SK-N-SH (cell line): ENCODE data around the gene SMURF1. TPM values are rescaled to one million over a fixed set of nuclear protein-coding genes. Genes with fewer than 3 reads are reported as not detected.
A peak's percentile ranks its signal among the peaks of the same experiment; 100 is the strongest.

Experiments
- CTCF ChIA-PET: fragments of 300-600, 350-600 bp; formaldehyde crosslinking; extraction: SDS; loops from one replicate; lab custom pipeline; 2021; lab: Yijun Ruan, JAX
- POLR2A ChIA-PET: fragments of 350-600 bp; sonication (Branson Sonifier 250); formaldehyde crosslinking; extraction: SDS; loops from one replicate; lab custom pipeline; 2020; ENCODE audit warnings: antibody characterized with exemption, inconsistent platforms; lab: Yijun Ruan, JAX
- DNase-seq: peaks from one replicate; pipeline ENCODE4 v3.0.0; 2012
- H2AFZ ChIP-seq: fragments of 200-600 bp; sonication (generic); 2 replicates; pipeline ENCODE4 v1.8.1; 2016; ENCODE audit warnings: antibody characterized with exemption, mild to moderate bottlenecking, low read depth
- H3F3A ChIP-seq: fragments of 200-600 bp; sonication (generic); replicated peaks from 2 replicates; pipeline ENCODE3; 2016; ENCODE audit warnings: antibody characterized with exemption, mild to moderate bottlenecking; ENCODE audit not compliant: insufficient read depth
- H3K27ac ChIP-seq, 2 experiments: fragments of 200-500 bp in 1 of 2; fragments of 200-600 bp in 1 of 2; sonication (Bioruptor generic) in 1 of 2; sonication (generic), shearing (Covaris generic) in 1 of 2; 2 replicates each; pipeline versions ENCODE4 v1.5.1 to v1.6.1; 2014 to 2016; ENCODE audit warnings: low read depth in 2 of 2, inconsistent platforms in 1 of 2, low read length in 1 of 2, mild to moderate bottlenecking in 1 of 2, mixed read lengths in 1 of 2
- H3K27me3 ChIP-seq: fragments of 200-600 bp; sonication (generic), shearing (Covaris generic); 2 replicates; pipeline ENCODE4 v1.6.1; 2016; ENCODE audit warnings: mixed run types; ENCODE audit not compliant: insufficient read depth
- H3K36me3 ChIP-seq, 2 experiments: fragments of 200-500 bp in 1 of 2; fragments of 200-600 bp in 1 of 2; sonication (Bioruptor generic) in 1 of 2; sonication (generic) in 1 of 2; replicated peaks in 1 of 2; 2 replicates each; pipeline versions ENCODE3 to v1.5.1; 2014 to 2016; ENCODE audit warnings: low read length in 1 of 2, mild to moderate bottlenecking in 1 of 2; ENCODE audit not compliant: insufficient read depth in 2 of 2, control insufficient read depth in 1 of 2
- H3K4me1 ChIP-seq, 2 experiments: fragments of 200-500 bp in 1 of 2; fragments of 200-600 bp in 1 of 2; sonication (Bioruptor generic) in 1 of 2; sonication (generic), shearing (Covaris generic) in 1 of 2; 2 replicates each; pipeline versions ENCODE4 v1.5.1 to v1.6.1; 2014 to 2016; ENCODE audit warnings: low read depth in 1 of 2, low read length in 1 of 2, mixed run types in 1 of 2; ENCODE audit not compliant: insufficient read depth in 2 of 2, control insufficient read depth in 1 of 2
- H3K4me2 ChIP-seq: fragments of 200-600 bp; sonication (generic), shearing (Covaris generic); 2 replicates; pipeline ENCODE4 v1.6.1; 2017; ENCODE audit warnings: mixed run types
- H3K4me3 ChIP-seq, 2 experiments: fragments of 200-500 bp in 1 of 2; fragments of 200-600 bp in 1 of 2; sonication (Bioruptor generic) in 1 of 2; sonication (generic), shearing (Covaris generic) in 1 of 2; 2 replicates each; pipeline versions ENCODE4 v1.5.1 to v1.8.1; 2014 to 2016; ENCODE audit warnings: low read depth in 2 of 2, inconsistent platforms in 1 of 2, low read length in 1 of 2, mild to moderate bottlenecking in 1 of 2, mixed read lengths in 1 of 2, moderate library complexity in 1 of 2
- H3K79me2 ChIP-seq: fragments of 200-600 bp; sonication (generic); 2 replicates; pipeline ENCODE4 v1.8.1; 2017; ENCODE audit warnings: mild to moderate bottlenecking; ENCODE audit not compliant: insufficient read depth
- H3K9ac ChIP-seq: fragments of 200-600 bp; sonication (generic); 2 replicates; pipeline ENCODE4 v1.6.1; 2017; ENCODE audit warnings: mixed run types
- H3K9me2 ChIP-seq: fragments of 200-600 bp; sonication (generic); 2 replicates; pipeline ENCODE4 v1.6.1; 2017; ENCODE audit warnings: mixed run types
- H3K9me3 ChIP-seq: fragments of 200-600 bp; sonication (generic); 2 replicates; pipeline ENCODE4 v1.6.1; 2017; ENCODE audit warnings: mixed run types, mild to moderate bottlenecking, moderate library complexity
- H4K20me1 ChIP-seq: fragments of 200-600 bp; sonication (generic); 2 replicates; pipeline ENCODE4 v1.6.1; 2017; ENCODE audit warnings: mild to moderate bottlenecking, mixed run types; ENCODE audit not compliant: insufficient read depth
- CTCF ChIP-seq: fragments of 200-600 bp; sonication (generic); IDR thresholded peaks from 2 replicates; pipeline ENCODE4 v1.6.1; 2017; ENCODE audit warnings: antibody characterized with exemption, mild to moderate bottlenecking, moderate library complexity
- EP300 ChIP-seq, 2 experiments: IDR thresholded peaks; 2 replicates each; pipeline versions ENCODE4 v1.4.0 to v1.6.1; 2012; ENCODE audit warnings: borderline replicate concordance in 1 of 2, low read depth in 1 of 2, low read length in 1 of 2
- FOSL2 ChIP-seq: IDR thresholded peaks from 2 replicates; pipeline ENCODE4 v1.4.0; 2012; ENCODE audit warnings: low read depth, mild to moderate bottlenecking, moderate library complexity, borderline replicate concordance
- MEF2A ChIP-seq: IDR thresholded peaks from 2 replicates; pipeline ENCODE4 v1.4.0; 2012; ENCODE audit warnings: low read depth, borderline replicate concordance
- MXI1 ChIP-seq: IDR thresholded peaks from 2 replicates; pipeline ENCODE4 v1.6.1; 2012; ENCODE audit warnings: mild to moderate bottlenecking, low read depth, low read length, improper control_type of control experiment
- PBX3 ChIP-seq: IDR thresholded peaks from 2 replicates; pipeline ENCODE4; 2012
- POLR2AphosphoS5 ChIP-seq: IDR thresholded peaks from 2 replicates; pipeline ENCODE4 v1.6.1; 2012; ENCODE audit warnings: low read depth, low read length
- RAD21 ChIP-seq: IDR thresholded peaks from 2 replicates; pipeline ENCODE4 v1.6.1; 2012; ENCODE audit warnings: mild to moderate bottlenecking, low read length
- RCOR1 ChIP-seq: fragments of 150-350 bp; IDR thresholded peaks from 2 replicates; pipeline ENCODE4 v1.6.1; 2017; ENCODE audit warnings: antibody characterized with exemption, low read length
- SIN3A ChIP-seq: IDR thresholded peaks from 2 replicates; pipeline ENCODE4 v1.6.1; 2012; ENCODE audit warnings: low read depth, mild to moderate bottlenecking, low read length, moderate library complexity, borderline replicate concordance
- SMC3 ChIP-seq: IDR thresholded peaks from 2 replicates; pipeline ENCODE4 v1.6.1; 2012; ENCODE audit warnings: low read depth, low read length, improper control_type of control experiment
- TEAD4 ChIP-seq: IDR thresholded peaks from 2 replicates; pipeline ENCODE4 v1.4.0; 2012; ENCODE audit warnings: mild to moderate bottlenecking, borderline replicate concordance; ENCODE audit not compliant: insufficient read depth
- USF1 ChIP-seq: IDR thresholded peaks from 2 replicates; pipeline ENCODE4 v1.4.0; 2012; ENCODE audit warnings: low read depth, borderline replicate concordance
- YY1 ChIP-seq: IDR thresholded peaks from 2 replicates; pipeline ENCODE4 v1.4.0; 2012; ENCODE audit warnings: low read depth, mild to moderate bottlenecking
- WGBS: methylation state at CpG from one replicate; pipeline ENCODE4 v1.1.6; 2017; ENCODE audit warnings: low lambda C conversion rate; 5-methylcytosine and 5-hydroxymethylcytosine counted together
- polyA plus RNA-seq, 3 experiments: library from polyadenylated mRNA; depleted of rRNA; stranded (reverse); fragments of >200 nt; gene quantifications; 2 replicates each; pipeline ENCODE4 v1.2.3, GENCODE V29; 2012

SMURF1 gene
- polyA plus RNA-seq, 1 of the 3 experiments (the other 2 are of a cell fraction), result 12.9 TPM

- TF ChIP-seq PBX3, result no peak
- TF ChIP-seq TEAD4, result no peak
- TF ChIP-seq RAD21, result no peak
Measured at GRCh38 chr7:98994046-98994944, 149.6 kb downstream of the SMURF1 start (continued).

GRCh38 chr7:98993024-98993897 lies 150.6 kb downstream of the SMURF1 start:
- TF ChIP-seq SIN3A (no peak), SMC3 (no peak), POLR2AphosphoS5 (no peak), CTCF (peak; percentile 33)
- no peak overlapping the region for H3K27ac ChIP-seq
- POLR2A ChIA-PET, result no interaction called here
- peaks cover 0 to 2% of the 10 kb centered on the region in 2 experiments; a peak in 1 of 4 replicates for H3K4me1 ChIP-seq
- no peaks in the 10 kb centered on the region for H3K79me2 ChIP-seq
- no peaks in the 10 kb centered on the region for H3K9me2 ChIP-seq
- H3K4me2 ChIP-seq, result no peak overlapping the region
- no peak overlapping the region for H3K9ac ChIP-seq
- peaks cover 64 to 91% of the 10 kb centered on the region in 2 experiments for H3K36me3 ChIP-seq
- H3F3A ChIP-seq, result peaks cover 4% of the 10 kb centered on the region
- H3K4me3 ChIP-seq, result no peak overlapping the region
- WGBS, result 95% methylated on average over 29 of the region's 32 CpGs
- H2AFZ ChIP-seq, result no peak overlapping the region
- CTCF ChIA-PET, result interaction anchor here (0.8 to 1.5 kb wide), 4 partner anchors 8 to 115 kb away, joined by 3 to 5 read pairs (median 4); partner anchors contain the start of gene TRRAP
- H4K20me1 ChIP-seq, result no peaks in the 10 kb centered on the region
- no peaks in the 10 kb centered on the region for H3K27me3 ChIP-seq
- H3K9me3 ChIP-seq, result no peaks in the 10 kb centered on the region
- no peak for DNase-seq

GRCh38 chr7:98992076-98992475 lies 151.8 kb downstream of the SMURF1 start:
- Histone ChIP-seq H3K4me2 (no peak overlapping the region), H4K20me1 (no peaks in the 10 kb centered on the region), H2AFZ (no peak overlapping the region), H3K4me3 (no peak overlapping the region), H3F3A (no peaks in the 10 kb centered on the region), H3K9ac (no peak overlapping the region), H3K4me1 (peaks cover 0 to 2% of the 10 kb centered on the region in 2 experiments; a peak in 1 of 4 replicates), H3K36me3 (peaks cover 61 to 93% of the 10 kb centered on the region in 2 experiments), H3K27me3 (no peaks in the 10 kb centered on the region), H3K9me3 (no peaks in the 10 kb centered on the region), H3K27ac (no peak overlapping the region), H3K79me2 (no peaks in the 10 kb centered on the region), H3K9me2 (no peaks in the 10 kb centered on the region)
- no peak for DNase-seq
- 96% methylated on average over 16 of the region's 16 CpGs for WGBS
- POLR2A ChIA-PET, result no interaction called here
- CTCF ChIA-PET, result interaction anchor here (0.6 to 1.2 kb wide), 3 partner anchors 33 to 114 kb away, joined by 3 to 7 read pairs (median 3); partner anchors contain the start of gene TRRAP
- TF ChIP-seq MXI1, result no peak
- TF ChIP-seq PBX3, result no peak
- no peak for TF ChIP-seq FOSL2
- no peak for TF ChIP-seq CTCF
- TF ChIP-seq MEF2A, result no peak
- TF ChIP-seq POLR2AphosphoS5, result no peak
- no peak for TF ChIP-seq YY1
- TF ChIP-seq EP300 (IDR thresholded peaks at IDR 0.05; ENCODE audit: borderline replicate concordance in 1 of 2, low read depth in 1 of 2, low read length in 1 of 2), result no peak
- no peak for TF ChIP-seq USF1
- TF ChIP-seq RCOR1, result no peak
